DMS 273 (cell line): ENCODE measurements around the gene ZNF135.

Experiments
- DNase-seq: peaks from one replicate; lab custom pipeline; 2025; ENCODE audit not compliant: unreplicated experiment; lab: John Stamatoyannopoulos, UW

The ZNF135 gene

DNA sequence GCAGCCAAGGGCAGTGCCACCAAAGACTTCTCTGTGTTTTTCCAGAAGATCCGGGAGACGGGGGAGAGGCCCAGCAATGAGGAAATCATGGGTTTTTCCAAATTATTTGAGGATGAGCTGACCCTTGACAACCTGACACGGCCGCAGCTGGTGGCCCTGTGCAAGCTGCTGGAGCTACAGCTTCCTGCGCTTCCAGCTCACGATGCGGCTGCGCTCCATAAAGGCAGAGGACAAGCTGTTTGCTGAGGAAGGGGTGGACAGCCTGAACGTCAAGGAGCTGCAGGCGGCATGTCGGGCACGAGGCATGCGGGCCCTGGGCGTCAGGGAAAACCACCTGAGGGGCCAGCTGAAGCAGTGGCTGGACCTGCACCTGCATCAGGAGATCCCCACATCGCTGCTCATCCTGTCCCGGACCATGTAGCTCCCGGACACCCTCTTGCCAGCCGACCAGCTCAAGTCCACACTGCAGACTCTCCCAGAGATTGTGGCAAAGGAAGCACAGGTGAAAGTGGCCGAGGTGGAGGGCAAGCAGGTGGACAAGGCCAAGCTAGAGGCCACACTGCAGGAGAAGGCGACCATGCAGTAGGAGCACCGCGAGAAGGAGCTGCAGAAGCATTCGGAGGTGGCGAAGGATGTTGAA lies 13.6 kb upstream of the ZNF135 start:
- no peak for DNase-seq

- DNase-seq = no peak
Measured at GRCh38 chr19:58046856-58047255, 12.2 kb upstream of the ZNF135 start.

GRCh38 chr19:58047672-58048071 lies 11.4 kb upstream of the ZNF135 start:
- no peak for DNase-seq

DNA sequence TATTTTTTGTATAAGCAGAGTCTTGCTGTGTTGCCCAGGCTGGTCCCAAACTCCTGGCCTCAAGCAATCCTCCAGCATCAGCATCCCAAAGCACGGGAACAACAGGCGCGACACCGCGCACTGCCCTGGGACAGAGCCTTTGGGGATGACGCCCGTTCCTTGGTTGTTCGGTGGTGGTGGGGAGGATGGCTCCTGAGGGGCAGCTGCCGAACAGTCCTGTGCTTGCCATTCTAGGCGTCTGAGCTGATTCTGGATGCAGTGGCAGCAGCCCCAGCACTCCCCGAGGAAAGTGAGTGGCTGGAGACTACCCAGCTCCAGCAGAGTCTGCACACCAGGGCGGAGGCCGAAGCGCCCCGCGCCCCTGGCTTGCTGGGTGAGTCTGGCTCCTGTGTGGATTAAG lies 6.8 kb upstream of the ZNF135 start:
- no peak for DNase-seq

GRCh38 chr19:58053480-58054156 lies 5.5 kb upstream of the ZNF135 start:
- no peak for DNase-seq

DNA sequence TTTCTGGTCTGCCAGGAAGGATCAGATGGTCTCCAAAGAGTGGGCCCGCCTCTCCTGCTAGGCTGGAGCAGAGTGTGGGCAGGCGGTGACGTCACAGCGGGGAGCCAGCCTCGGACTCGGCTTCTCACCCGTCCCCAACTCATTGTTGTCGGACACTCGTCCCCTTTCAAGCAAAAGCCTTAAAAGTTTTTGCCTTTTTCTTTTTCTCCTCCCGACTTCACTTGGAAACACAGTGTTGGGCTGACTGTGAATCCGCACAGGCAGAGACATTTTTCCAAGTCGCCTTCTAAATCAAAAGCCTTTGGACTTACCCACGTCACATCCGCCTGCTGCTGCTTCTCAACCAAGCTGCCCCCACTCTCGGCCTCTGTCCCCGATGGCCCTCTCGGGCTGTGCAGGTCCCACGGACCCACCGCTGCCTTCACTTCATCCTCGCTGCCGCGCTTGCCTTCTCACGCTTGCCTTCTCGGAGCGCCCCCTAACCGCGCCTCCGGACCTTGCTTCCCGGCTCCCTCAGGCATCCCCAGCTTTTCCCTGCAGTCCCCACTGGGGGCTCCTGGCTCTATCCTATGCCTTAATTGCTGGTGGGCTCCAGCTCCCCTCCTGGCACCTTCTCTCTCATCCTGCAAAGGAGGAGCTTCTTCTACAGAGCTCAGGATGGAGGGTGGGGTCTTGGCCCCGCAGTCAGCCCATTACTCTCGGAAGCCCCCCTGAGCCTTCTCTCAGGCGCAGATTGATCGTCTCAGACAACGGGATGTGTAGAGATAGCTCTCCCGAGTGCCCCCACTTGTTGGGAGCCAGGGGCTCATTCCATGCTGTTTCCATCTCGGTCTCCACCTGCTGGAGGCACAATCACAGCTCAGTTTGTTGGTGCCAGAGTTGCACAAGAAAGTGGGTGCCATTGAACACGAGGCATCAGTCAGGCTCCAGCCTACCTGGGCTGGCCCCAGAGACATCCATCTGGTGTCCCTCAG lies 3.9 kb upstream of the ZNF135 start:
- peak; percentile 63 for DNase-seq

- no peak for DNase-seq
Measured at GRCh38 chr19:58056261-58056660, 2.8 kb upstream of the ZNF135 start.

GRCh38 chr19:58056861-58057260 lies 2.2 kb upstream of the ZNF135 start:
- DNase-seq = no peak

DNA sequence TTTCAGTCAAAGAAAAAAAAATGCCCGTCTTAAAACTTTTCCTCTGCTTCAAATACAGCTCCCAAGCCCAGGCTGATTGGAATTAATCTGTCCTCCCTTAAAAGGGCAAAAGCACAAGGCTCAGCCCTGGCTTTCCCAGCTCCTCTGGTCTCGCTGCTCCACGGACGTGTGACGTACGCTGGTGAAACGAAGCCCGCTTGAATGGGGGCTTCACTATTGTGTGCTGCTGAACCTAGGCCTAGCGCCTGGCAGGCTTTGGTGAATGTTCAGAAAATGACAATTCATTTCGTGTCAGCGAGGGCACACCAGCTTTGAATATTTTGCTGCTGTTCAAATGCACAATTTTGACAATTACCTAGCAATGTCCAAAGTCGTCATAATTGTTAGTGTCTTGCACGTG lies 615 bp upstream of the ZNF135 start:
- no peak for DNase-seq

- no peak for DNase-seq
Measured at GRCh38 chr19:58059671-58060078, 593 bp downstream of the ZNF135 start.

DNA sequence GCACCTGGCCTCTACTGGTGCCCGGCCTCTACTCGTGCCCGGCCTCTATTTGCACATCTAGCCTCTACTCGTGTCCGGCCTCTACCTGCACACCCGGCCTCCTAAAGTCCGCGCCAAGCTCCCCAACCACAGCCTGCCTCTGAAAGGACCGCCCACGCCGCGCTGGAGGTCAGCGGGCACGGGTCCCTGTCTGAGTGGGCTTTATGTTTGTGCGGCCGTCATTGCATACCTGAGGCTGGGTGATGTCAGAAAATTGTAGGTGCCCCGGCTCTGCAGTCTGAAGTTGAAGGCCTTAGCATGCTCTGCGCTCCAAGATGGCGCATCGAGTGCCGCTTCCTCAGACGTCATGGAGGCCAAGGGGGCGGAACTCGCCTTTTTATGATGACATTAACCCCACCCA lies 1.1 kb downstream of the ZNF135 start:
- no peak for DNase-seq

DNA sequence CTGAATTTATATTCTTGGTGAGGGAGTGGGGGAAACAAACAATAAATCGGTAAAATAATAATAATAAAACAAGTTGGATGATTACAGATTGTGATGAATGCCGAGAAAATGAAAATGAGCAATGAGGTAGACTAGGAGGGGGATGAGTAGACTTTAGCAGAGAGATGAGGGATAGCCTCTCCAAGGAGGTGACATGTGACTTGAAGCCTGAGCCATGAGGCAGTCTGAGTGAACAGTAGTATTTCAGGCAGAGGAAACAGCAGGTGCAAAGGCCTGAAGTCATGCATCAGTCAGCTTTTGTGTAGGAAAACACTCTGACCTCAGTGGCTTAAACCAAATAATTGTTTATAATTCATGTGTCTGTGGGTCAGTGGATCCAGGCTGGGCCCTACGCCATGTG lies 4.6 kb downstream of the ZNF135 start:
- no peak for DNase-seq

GRCh38 chr19:58067240-58067912 lies 8.3 kb downstream of the ZNF135 start:
- no peak for DNase-seq

DNA sequence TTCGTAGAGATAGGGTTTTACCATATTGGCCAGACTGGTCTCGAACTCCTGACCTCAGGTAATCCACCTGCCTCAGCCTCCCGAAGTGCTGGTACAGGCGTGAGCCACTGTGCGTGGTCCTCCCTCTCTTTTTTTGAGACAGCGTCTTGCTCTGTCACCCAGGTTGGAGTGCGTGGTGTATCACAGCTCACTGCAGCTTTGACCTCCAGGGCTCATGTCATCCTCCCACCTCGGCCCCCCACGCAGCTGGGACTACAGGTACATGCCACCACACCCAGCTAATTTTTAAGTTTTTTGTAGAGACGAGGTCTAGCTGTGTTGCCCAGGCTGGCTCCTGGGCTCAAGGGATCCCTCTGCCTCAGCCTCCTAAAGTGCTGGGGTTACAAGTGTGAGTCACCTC lies 20.7 kb downstream of the ZNF135 start:
- no peak for DNase-seq

DNA sequence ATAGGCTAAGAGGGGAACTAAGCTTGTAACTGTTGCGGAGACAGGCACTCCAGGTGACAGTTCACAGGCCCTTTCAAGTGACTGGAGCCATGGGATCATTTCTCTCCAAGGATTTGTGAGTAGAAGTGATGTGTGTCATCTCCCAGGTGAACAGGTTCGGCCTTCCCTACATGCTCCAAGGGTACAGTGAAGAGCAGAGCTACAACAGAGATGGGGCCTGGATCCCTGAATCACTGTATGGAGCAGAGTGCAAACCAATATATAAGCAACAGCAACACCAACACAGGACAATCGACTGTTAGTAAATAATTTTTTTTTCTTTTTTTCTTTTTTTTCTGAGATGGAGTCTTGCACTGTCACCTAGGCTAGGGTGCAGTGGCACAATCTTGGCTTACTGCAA lies 23.9 kb downstream of the ZNF135 start:
- no peak for DNase-seq

- DNase-seq = no peak
Measured at GRCh38 chr19:58084596-58085347, 25.7 kb downstream of the ZNF135 start.

DNA sequence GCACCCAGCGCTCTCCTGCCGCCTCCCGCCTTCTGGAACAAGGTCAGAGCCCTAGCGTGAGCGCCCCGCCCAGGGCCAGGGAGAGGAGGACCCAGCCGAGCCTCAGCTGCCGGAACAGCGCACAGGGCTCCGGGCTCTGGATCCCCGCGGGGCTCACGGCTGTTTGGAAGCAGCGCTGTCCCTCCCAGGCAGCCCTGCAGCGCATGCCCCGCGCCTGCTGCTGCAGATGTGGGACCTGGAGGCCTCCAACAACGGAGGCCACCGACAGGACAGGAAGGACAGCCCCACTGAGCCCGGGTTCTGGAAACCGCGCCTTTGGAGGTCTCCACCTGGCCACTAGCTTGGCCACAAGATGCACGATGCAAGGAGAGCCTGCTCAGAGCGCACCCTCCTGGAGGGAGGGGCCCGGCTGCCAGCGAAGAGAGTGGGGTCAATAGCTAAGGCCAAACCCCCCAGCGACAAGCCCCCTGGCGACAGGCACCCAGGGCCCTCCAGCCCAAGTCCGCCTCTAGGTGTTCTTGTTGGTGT lies 26.3 kb downstream of the ZNF135 start:
- DNase-seq = no peak

GRCh38 chr19:58086825-58087710 lies 28.0 kb downstream of the ZNF135 start:
- DNase-seq = no peak

- no peak for DNase-seq
Measured at GRCh38 chr19:58088521-58089052, 29.5 kb downstream of the ZNF135 start.
